Thymus (tissue), 11 donors: ENCODE data around the gene FIG4. TPM values are rescaled to one million over a fixed set of nuclear protein-coding genes. Genes with fewer than 3 reads are reported as not detected.
A peak's percentile ranks its signal among the peaks of the same experiment; 100 is the strongest.
"Not testable (repeated sequence)": the region's sequence is repeated elsewhere in the genome, so short reads cannot be mapped to it uniquely, and the experiment has no call there.

Experiments
- DNase-seq, 9 donors: peaks; one replicate each; pipeline ENCODE4 v3.0.0-alpha.2; 2013; ENCODE audit warnings: low spot score in 9 of 9, low read depth in 6 of 9, missing footprints in 1 of 9
- H3K27ac ChIP-seq, 2 donors: one replicate each; pipeline ENCODE4 v1.5.1; 2013; ENCODE audit warnings: control low read depth in 1 of 2, low read depth in 1 of 2, low read length in 1 of 2, mild to moderate bottlenecking in 1 of 2, moderate library complexity in 1 of 2
- H3K27me3 ChIP-seq, 2 donors: one replicate each; pipeline ENCODE4 v1.5.1; 2013; ENCODE audit warnings: low read length in 1 of 2; ENCODE audit not compliant: control insufficient read depth in 2 of 2, insufficient read depth in 1 of 2
- H3K36me3 ChIP-seq, 2 donors: one replicate each; pipeline ENCODE4 v1.5.1; 2013; ENCODE audit warnings: low read length in 1 of 2, mild to moderate bottlenecking in 1 of 2, moderate library complexity in 1 of 2; ENCODE audit not compliant: control insufficient read depth in 2 of 2, insufficient read depth in 2 of 2
- H3K4me1 ChIP-seq, 2 donors: one replicate each; pipeline ENCODE4 v1.5.1; 2013; ENCODE audit warnings: low read length in 2 of 2; ENCODE audit not compliant: control insufficient read depth in 2 of 2, insufficient read depth in 2 of 2
- H3K4me3 ChIP-seq, 2 donors: one replicate each; pipeline ENCODE4 v1.5.1; 2013; ENCODE audit warnings: low read length in 2 of 2, control low read depth in 1 of 2, mild to moderate bottlenecking in 1 of 2
- H3K9me3 ChIP-seq, 2 donors: one replicate each; pipeline ENCODE4 v1.5.1; 2013; ENCODE audit warnings: low read length in 1 of 2, mild to moderate bottlenecking in 1 of 2; ENCODE audit not compliant: control insufficient read depth in 2 of 2, insufficient read depth in 1 of 2
- WGBS: extraction: QIAGEN DNeasy Blood & Tissue Kit; methylation state at CpG from one replicate; pipeline ENCODE4 v1.1.7; 2013; 5-methylcytosine and 5-hydroxymethylcytosine counted together
- polyA plus RNA-seq: library from polyadenylated mRNA; stranded (reverse); fragments of 200-250 nt; gene quantifications from one replicate; pipeline ENCODE4 v1.2.3, GENCODE V29; 2013
- total RNA-seq: library from RNA; stranded (reverse); fragments of 120-200 nt; gene quantifications from one replicate; pipeline ENCODE4 v1.2.4, GENCODE V29; 2013
- donor health status: healthy.

The FIG4 gene
- total and polyA plus RNA-seq, 2 donors: 16.7 to 18.9 TPM

DNA sequence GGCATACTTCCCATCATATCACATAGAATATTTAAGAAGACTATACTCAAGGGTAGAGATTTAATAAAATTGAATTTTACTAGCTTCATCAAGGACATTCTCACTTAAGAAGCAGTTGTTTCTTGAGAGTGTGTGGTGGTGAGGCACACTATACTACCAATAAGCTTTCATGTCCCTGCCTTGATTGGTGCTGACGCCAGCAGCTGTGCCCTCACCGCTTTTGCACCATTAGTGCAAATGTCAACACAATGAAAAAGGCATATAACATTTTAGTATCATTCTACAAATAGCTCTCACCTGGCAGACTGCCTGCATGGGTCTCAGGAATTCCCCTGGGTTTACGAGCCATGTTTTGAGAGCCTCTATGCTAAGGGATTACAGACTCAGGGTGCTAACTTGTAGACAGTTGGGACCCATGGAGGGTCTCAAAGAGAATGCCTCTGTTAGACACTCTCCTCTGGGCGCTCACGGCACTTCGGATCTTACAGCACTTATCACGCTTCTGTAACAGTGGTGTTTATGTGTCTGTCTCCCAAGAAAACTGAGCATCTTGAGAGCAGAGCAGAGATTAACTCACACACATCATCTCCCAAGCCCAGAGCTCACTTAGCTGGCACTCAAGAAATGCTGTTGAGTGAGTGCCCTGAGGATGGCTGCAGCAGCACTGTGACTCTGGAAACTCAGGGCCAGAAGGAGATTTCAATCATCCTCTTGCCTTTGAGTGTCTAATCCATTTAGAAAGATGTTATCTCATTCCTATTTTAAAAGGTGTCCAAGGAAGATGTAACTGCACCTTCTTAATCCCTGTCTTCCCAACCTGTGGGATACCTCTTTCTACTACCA lies 143.7 kb downstream of the FIG4 start:
- DNase-seq: no peak
- WGBS: 89% methylated on average over 7 of the region's 7 CpGs
- H3K36me3 ChIP-seq: no peaks in the 10 kb centered on the region

DNA sequence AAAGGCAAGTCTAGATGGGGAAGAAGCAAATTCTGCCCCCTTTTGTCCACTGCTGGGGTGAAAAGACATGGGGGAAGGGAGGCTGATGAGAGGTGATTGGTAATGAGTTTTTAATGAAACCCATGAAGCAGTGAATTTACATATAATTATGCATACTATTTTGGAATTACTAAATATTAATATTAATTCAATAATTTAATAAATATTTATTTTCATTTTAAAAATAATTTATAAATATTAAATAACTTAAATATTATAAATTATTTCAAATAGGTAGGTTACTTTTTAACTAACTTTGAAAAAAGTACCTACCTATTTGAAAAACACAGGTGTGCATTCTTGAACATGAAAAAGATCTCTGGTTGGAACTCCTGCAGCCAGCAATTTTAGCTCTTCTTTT lies 148.9 kb downstream of the FIG4 start:
- H3K4me3 ChIP-seq: no peak overlapping the region
- no peak for DNase-seq

More for the DNA sequence above, 143.7 kb downstream of the FIG4 start:
- peaks cover 0 to 3% of the 10 kb centered on the region in 2 donors for H3K9me3 ChIP-seq
- no peaks in the 10 kb centered on the region for H3K4me1 ChIP-seq
- no peak overlapping the region for H3K4me3 ChIP-seq
- peak overlapping the region in 1 of 2 donors; percentile 12 for H3K27ac ChIP-seq
- no peaks in the 10 kb centered on the region for H3K27me3 ChIP-seq

DNA sequence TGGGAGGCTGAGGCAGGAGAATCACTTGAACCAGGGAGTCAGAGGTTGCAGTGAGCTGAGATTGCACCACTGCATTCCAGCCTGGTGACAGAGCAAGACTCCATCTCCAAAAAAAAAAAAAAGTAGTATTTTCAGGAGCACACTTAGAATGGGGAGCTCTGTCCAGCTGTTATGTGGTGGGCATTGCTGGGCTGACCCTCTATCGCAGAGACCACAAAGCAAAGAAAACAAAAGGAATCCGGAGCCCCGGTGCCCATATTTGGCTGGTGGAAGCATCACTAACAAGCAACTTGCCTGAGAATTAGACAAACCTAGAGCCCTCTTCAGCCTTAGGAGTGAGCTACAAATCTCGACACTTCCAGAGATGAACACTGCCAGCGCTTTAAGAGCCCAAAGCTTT lies 149.7 kb downstream of the FIG4 start:
- H3K4me3 ChIP-seq: no peak overlapping the region
- no peaks in the 10 kb centered on the region for H3K4me1 ChIP-seq
- no peaks in the 10 kb centered on the region for H3K9me3 ChIP-seq
- H3K27ac ChIP-seq: no peak overlapping the region
- H3K27me3 ChIP-seq: no peaks in the 10 kb centered on the region
- DNase-seq: no peak
- WGBS: 97% methylated on average over 5 of the region's 5 CpGs
- H3K36me3 ChIP-seq: no peaks in the 10 kb centered on the region

More for the DNA sequence above, 148.9 kb downstream of the FIG4 start:
- Histone ChIP-seq H3K36me3 (no peaks in the 10 kb centered on the region), H3K4me1 (no peaks in the 10 kb centered on the region), H3K27ac (no peak overlapping the region), H3K27me3 (no peaks in the 10 kb centered on the region), H3K9me3 (no peaks in the 10 kb centered on the region)

DNA sequence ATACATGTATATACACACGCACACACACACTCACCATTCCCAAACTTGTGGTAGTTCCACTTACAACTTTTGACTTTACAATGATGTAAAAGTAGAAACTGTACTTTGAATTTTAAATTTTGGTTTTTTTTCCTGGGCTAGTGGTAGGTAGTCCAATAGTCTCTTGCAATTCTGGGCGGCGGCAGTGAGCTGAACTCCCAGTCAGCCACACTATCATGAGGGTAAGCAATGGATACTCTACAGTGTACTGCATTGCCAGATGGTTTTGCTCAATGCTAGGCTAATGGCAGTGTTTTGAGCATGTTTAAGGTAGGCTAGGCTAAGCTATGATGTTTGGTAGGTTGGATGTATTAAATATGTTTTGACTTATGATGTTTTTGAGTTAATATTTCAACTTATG lies 150.8 kb downstream of the FIG4 start:
- DNase-seq: no peak
- 97% methylated on average over 3 of the region's 3 CpGs for WGBS
- H3K27me3 ChIP-seq: no peaks in the 10 kb centered on the region

DNA sequence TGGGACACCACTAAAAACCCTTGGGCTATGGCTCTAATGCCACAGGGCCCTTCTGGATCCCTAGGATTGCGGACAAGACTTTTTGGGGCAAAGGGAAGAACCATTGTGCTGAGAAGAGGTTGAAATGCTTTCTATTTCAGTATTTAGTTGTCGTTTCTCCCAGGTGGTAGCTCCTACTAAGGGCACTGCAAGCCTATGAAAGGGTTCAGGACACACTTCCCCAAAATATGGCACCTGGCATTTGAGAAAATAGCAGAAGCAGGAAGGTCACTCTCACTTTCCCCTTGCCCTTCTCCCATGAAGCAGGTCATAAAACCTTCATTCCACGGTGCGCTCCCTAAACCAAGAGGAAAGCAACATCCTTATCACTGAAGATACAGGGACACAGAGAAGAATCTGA lies 161.6 kb downstream of the FIG4 start:
- H3K4me3 ChIP-seq: no peak overlapping the region
- no peaks in the 10 kb centered on the region for H3K4me1 ChIP-seq
- no peaks in the 10 kb centered on the region for H3K36me3 ChIP-seq
- H3K9me3 ChIP-seq: peaks cover 0 to 3% of the 10 kb centered on the region in 2 donors
- 95% methylated on average over 4 of the region's 4 CpGs for WGBS
- H3K27ac ChIP-seq: no peak overlapping the region
- no peaks in the 10 kb centered on the region for H3K27me3 ChIP-seq
- DNase-seq: no peak

More for the DNA sequence above, 150.8 kb downstream of the FIG4 start:
- H3K4me3 ChIP-seq: no peak overlapping the region
- no peaks in the 10 kb centered on the region for H3K9me3 ChIP-seq
- H3K4me1 ChIP-seq: no peaks in the 10 kb centered on the region
- no peak overlapping the region for H3K27ac ChIP-seq
- no peaks in the 10 kb centered on the region for H3K36me3 ChIP-seq

DNA sequence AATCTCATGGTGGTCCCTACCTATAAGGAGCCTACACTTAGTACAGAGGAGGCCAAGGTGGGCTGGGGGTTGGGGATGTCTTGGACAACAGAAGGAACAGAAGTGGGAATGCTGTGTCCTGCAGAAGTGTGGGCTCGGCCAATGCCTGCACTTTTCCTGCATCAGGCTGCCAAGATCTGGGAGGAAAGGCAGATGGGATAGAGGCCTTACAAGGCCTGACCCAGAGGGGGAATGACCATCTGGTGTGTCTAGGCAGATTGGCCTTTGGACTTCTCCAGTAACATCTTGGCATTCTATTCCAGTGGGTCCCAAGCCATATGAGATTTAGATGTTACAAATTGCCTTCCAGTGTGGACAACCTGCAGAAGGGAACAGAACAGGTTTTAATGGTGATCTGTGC lies 162.3 kb downstream of the FIG4 start:
- DNase-seq: no peak
- Histone ChIP-seq H3K4me1 (no peaks in the 10 kb centered on the region), H3K4me3 (no peak overlapping the region), H3K27me3 (no peaks in the 10 kb centered on the region), H3K36me3 (no peaks in the 10 kb centered on the region), H3K27ac (no peak overlapping the region), H3K9me3 (peaks cover 0 to 3% of the 10 kb centered on the region in 2 donors)
- WGBS: 98% methylated on average over 1 of the region's 1 CpG

DNA sequence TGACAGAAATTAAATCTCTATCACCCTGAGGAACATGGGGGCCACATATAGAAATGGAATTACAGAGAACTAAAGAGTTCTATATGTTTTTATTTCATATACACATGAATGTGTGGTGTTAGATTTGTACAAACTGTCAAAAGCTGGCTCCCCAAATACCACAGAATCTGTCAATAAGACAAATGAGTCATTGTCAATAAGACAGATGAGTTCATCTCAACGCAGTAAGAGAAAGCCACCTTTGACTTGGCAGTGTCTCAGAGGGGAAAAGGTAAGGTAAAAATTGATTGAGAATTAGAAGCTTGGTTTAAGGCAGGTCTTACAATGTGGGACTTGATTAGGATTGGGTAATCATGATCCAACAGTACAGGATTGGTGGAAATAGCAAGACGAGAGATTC lies 162.9 kb downstream of the FIG4 start:
- DNase-seq: no peak
- H3K27me3 ChIP-seq: no peaks in the 10 kb centered on the region
- no peaks in the 10 kb centered on the region for H3K36me3 ChIP-seq
- H3K9me3 ChIP-seq: no peaks in the 10 kb centered on the region
- no peaks in the 10 kb centered on the region for H3K4me1 ChIP-seq
- H3K4me3 ChIP-seq: no peak overlapping the region
- no peak overlapping the region for H3K27ac ChIP-seq
- WGBS: 97% methylated on average over 2 of the region's 2 CpGs

DNA sequence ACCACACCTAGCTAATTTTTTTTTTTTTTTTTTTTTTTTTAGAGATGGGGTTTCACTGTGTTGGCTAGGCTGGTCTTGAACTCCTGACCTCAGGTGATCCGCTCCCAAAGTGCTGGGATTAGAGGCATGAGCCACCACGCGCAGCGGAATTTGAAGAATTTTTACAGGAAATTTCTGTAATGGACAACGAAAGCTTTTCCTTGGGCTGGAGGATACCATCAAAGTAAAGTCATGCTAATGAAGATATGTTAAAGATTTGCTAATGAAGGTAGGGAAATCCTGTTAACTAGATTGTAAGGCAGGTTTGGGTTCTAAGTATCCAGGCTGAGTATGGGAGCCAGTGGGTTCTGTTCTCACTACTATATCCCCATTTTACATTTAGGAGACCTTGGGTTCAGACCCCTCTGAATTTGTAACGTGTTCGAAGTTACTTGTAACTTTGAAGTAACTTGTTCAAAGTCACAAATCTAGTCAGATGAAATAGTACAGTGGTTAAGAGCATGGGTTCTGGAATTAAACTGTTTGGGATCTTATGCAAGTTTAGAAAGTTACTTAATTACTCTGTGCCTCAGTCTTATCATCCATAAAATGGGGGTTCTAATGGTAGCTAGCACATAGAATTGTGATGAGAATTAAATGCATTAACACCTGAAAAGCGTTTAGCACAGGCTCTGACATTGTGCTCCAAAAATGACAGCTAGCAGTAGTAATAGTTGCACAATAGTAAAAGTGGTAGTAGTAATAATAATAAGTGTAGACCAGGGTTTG lies 163.6 kb downstream of the FIG4 start:
- no peak for DNase-seq
- H3K4me3 ChIP-seq: no peak overlapping the region
- WGBS: 96% methylated on average over 8 of the region's 8 CpGs
- no peaks in the 10 kb centered on the region for H3K9me3 ChIP-seq
- no peaks in the 10 kb centered on the region for H3K4me1 ChIP-seq
- H3K36me3 ChIP-seq: no peaks in the 10 kb centered on the region
- H3K27ac ChIP-seq: no peak overlapping the region
- no peaks in the 10 kb centered on the region for H3K27me3 ChIP-seq

DNA sequence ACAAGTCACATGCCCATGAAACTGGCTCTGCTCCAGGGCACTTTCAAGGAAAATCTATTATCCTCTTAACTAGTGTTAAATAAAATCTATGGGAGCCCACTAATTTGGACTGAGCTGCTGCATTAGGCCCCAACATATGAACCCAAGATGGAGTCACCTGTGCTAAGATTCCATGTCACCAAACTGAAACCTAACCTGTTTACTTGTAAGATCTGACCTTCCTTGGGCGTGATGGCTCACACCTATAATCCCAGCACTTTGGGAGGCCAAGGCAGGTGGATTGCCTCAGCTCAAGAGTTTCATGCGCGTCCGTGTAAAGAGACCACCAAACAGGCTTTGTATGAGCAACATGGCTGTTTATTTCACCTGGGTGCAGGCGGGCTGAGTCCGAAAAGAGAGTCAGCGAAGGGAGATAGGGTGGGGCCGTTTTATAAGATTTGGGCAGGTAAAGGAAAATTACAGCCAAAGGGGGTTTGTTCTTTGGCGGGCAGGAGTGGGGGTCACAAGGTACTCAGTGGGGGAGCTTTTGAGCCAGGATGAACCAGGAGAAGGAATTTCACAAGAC lies 164.5 kb downstream of the FIG4 start:
- not testable (repeated sequence) for H3K4me1 ChIP-seq, H3K9me3 ChIP-seq, DNase-seq, H3K27ac ChIP-seq, H3K27me3 ChIP-seq, H3K36me3 ChIP-seq, H3K4me3 ChIP-seq
- WGBS: 97% methylated on average over 9 of the region's 9 CpGs
